Loucy (cell line): ENCODE measurements around the gene AGBL4.

Source experiments
- CTCF ChIP-seq: fragments of 200-600 bp; sonication (generic); conservative IDR thresholded peaks from 2 replicates; pipeline ENCODE4 v1.5.1; 2014; ENCODE audit warnings: mild to moderate bottlenecking, antibody characterized with exemption, low read length
- EZH2phosphoT487 ChIP-seq: fragments of 200-600 bp; IDR thresholded peaks from 2 replicates; pipeline ENCODE4 v1.6.1; 2018; ENCODE audit warnings: antibody characterized with exemption, mild to moderate bottlenecking, moderate library complexity, borderline replicate concordance

DNA sequence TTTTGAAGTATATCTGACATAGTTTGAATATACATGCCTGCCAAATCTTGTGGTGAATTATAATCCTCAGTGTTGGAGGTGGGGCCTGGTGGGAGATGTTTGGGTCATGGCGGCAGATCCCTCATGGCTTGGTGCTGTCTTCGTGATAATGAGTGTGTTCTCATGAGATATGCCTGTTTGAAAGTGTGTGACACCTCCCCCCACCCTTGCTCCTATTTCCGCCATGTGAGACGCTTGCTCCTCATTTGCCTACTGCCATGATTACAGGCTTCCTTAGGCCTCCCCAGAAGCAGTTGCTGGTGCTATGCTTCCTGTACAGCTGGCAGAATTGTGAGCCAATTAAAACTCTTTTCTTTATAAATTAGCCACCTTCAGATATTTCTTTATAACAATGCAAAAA is 810.5 kb downstream of the AGBL4 start:
- TF ChIP-seq EZH2phosphoT487 (no peak), CTCF (no peak)
